GM19035 (cell line): ENCODE results near the gene GLP2R.

Experiments used
- ATAC-seq: cut with Tn5 transposase; IDR thresholded peaks from one replicate; pipeline ENCODE4 v1.9.1; 2021; ENCODE audit not compliant: unreplicated experiment

The GLP2R gene

DNA sequence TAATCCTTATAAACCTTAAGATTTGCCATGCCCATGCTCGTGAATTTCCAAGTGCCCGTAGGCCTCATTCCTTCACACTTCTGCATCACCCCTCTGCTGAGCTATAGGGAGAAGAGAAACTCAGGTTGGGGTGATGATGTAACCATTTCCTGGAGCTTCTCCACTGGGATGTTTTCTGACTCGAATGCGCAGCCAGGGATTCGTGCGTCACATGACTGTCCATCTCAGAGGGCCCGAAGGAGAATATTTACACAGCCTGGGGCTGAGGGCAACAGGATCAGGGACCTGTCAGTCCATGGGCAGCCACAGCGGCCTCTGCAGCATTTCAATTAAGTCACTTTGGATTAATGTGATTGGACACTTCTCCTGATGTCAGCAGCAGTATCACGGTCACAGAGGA is 12.6 kb upstream of the GLP2R start:
- ATAC-seq: no peak

DNA sequence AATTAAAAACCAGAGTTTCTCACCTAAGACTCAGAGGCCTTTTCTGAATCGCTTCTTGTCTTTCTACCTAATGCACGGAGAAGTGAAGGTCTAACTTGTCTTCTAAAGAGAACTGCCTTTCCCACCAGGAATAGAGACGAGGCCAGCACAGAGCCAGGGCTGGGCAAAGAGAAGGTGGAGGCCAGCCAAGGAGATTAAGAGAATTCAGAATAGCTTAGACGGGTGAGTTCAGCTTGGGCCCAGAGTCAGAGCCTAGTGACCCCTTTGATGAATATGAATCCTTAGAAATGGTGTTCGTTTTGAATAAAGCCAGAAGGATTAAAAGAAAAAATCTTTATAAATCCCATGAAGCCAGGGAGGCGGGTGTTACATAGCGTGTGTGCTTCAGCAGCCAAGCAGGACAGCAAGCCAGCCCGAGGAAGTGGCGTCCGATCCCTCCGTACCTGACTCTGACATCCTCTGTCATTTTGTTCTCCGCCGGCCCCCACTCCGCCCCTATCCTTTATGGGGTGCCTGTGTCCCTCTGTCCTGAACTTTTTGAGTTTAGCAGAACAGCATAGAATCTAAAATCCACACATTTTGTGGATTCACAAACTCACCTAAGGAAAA is 11.3 kb upstream of the GLP2R start:
- ATAC-seq: no peak

DNA sequence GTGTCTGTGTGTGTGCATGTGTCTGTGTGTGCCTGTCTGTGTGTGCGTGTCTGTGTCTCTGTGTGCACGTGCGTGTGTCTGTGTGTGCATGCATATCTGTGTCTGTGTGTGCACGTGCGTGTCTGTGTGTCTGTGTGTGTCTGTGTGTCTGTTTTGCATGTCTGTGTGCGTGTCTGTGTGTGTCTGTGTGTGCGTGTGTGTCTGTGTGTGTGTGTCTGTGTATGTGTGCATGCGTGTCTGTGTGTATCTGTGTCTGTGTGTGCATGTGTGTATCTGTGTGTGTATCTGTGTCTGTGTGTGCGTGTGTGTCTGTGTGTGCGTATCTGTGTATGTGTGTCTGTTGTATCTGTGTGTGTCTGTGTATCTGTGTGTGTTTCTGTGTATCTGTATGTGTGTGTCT is 9.3 kb upstream of the GLP2R start:
- no peak for ATAC-seq

DNA sequence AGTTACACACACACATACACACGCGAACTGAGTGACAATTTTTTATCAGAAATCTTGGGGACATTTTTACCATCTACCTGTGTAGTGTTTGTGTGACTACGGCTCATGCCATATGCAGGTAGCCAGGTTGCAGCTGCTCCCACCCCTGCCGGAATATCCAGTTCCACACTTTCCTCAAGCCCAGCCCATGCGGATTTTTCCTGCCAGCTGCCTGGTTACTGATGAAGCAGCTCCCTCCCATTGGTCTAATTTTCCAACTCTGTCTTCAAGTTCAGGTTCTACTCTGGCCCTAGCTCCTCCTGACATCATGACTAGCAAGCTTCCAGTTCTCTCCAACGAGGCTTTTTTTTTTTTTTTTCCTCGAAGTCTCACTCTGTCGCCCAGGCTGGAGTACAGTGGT is 8.6 kb upstream of the GLP2R start:
- no peak for ATAC-seq

DNA sequence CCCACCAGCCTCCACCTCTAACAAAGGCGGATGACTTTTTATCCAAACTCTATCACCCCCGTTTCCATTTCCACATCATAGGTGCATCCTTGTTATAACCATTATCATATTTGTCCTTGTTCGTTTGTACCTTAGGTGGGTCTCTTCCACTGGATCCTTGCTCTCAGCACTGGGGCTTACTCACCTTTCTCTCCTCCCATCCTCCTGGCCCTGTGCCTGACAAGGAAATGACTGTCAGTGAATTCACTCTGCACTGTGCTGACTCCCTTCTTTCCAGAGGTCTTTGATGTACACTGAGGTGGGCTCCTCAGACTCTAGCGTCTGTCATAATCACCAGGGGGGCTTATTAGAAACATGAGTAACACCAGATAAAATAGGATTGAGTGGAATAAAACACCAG is 7.0 kb upstream of the GLP2R start:
- no peak for ATAC-seq

- ATAC-seq: no peak
Measured at GRCh38 chr17:9820448-9820847, 5.3 kb upstream of the GLP2R start.

GRCh38 chr17:9821921-9822320 is 3.8 kb upstream of the GLP2R start, which contains the start of gene GSG1L2:
GSG1L2 (minus strand) TSS chr17:9822079; CDS start chr17:9822071, 8 bp downstream.
- no peak for ATAC-seq

GRCh38 chr17:9824094-9824493 is 1.6 kb upstream of the GLP2R start:
- ATAC-seq: no peak

DNA sequence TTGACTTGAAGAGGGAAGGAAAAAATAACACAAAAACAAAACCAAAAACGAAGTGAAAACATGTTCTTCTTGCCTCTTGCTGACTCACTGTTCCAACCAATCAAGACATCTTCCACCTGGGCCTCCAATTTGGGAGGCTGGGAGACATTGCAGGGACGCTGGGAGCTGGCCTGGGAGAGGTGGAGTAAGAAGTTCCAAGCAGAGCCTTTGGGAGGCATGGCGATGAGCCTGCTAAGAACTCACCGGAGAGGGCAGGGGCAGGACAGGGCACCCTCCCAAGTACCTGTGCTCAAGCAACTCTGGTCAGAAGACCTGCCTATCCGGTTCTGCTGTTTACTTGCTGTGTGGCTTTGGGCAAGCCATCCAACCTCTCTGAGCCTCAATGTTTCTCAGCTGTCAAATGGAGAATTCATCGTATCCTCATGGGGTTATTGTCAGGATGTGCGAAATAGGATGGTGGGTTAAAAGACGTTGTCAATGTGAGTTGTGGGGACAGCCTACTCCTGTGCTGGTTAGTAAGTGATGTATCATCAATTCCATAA is 856 bp upstream of the GLP2R start:
- ATAC-seq: no peak

GRCh38 chr17:9828296-9829295 is 2.9 kb downstream of the GLP2R start:
- no peak for ATAC-seq

GRCh38 chr17:9829343-9829742 is 3.6 kb downstream of the GLP2R start:
- no peak for ATAC-seq

- no peak for ATAC-seq
Measured at GRCh38 chr17:9830711-9831110, 5.0 kb downstream of the GLP2R start.

DNA sequence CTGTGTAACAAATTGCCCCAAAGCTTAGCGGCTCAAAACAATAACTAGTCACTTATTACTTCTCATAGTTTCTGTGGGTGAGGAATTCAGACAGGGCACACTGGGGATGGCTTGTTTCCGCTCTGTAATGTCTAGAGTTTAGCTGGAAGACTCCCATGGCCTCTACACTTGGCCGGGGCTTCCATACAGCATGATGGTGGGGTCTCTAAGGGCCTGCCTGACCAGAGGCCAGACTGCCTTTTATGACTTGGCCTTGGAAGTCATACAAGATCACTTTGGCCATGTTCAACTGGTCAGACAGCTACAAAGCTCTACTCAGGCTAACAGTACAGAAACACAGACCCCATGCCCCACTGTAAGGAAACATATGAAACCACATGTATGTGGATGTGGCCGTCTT is 8.2 kb downstream of the GLP2R start:
- no peak for ATAC-seq

DNA sequence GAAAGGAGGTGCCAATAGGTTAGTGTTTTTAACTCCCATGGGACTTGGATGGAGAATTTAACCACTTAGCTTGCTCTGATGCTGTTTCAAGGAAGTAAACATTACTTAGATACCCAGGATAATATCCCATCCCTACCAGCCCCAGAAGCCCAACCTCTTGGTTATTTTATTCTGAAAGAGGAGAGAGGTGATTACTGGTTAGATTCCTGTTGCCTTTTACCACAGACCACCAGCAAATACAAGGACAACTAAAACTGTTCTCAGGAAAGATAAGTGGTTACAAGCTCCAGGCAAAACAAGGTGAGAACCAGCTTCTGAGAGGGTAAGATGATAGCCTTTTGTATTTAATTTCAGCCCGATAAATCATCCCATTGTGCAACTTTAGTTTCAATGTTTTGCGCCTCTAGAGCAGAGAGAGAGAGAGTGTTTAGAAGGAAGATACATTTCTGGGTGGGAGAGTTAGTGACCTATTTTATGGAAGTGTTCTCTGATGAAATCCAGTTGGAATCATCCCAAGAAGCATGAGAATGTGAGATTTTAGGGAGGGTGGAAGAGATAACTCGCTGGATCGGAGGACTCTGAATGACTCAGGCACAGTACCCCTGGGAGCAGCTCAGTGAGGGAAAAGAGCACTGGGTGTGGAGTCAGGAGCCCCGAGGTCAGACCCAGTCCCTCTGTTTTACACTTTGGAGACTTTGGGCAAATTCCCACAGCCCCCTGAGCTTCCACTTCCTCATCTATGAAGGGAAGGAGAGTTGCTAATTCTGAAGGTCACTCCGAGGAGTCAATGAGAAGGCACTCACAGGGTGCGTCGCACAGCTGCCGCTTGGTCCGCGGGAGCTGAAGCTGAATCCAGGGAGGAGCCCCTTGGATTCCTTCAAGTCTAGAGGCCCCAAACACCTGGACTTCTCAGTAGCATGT is 12.1 kb downstream of the GLP2R start:
- ATAC-seq: no peak

DNA sequence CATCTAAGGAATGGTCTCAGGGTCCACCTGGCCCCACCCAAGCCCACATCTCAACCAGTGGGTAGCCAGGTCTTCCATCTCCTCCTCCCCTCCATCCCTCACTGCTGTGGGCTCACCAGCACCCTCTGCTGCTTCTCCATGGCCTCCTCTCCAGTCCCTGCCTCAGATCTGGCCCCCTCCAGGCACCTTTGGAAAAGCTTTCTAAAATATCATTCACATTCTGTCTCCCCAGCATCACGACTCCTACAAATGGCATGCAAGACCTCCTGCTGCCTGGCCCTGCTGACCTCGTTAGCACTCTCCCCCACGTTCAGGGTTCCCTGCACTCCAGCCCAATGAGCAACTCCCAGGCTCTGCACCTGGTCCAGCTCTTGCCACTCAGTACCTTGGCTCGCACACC is 13.7 kb downstream of the GLP2R start:
- no peak for ATAC-seq

DNA sequence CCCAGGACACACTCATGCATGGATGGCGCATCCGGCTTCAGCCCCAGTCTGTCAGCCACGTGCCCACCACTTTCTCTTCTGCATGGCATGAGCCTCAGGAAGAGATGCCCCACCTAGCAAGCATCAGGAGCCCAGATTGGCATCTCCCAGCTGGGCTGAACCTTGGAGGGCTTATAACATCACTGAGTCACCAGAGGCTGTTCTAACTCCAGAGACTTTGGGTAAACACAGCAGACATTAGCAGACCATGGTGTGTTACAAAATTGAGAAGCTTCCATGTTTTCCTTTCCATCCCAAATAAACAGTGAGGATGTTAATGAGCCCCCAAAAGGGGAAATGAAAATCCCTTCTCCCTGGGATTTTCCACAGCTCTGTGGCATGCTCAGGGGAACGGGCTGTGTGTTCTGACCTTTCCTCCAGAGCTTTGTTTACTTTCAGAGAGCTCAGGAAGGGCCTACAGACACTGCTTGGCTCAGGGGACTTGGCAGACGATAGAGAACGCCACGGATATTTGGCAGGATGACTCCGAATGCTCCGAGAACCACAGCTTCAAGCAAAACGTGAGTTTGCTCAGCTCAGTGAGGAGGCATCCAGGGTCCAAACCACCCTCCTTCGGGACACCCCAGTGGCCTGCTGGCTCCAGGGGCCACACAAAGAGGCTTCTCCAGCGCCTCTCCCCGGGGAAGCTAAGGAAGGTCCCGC is 16.5 kb downstream of the GLP2R start:
- ATAC-seq: no peak

DNA sequence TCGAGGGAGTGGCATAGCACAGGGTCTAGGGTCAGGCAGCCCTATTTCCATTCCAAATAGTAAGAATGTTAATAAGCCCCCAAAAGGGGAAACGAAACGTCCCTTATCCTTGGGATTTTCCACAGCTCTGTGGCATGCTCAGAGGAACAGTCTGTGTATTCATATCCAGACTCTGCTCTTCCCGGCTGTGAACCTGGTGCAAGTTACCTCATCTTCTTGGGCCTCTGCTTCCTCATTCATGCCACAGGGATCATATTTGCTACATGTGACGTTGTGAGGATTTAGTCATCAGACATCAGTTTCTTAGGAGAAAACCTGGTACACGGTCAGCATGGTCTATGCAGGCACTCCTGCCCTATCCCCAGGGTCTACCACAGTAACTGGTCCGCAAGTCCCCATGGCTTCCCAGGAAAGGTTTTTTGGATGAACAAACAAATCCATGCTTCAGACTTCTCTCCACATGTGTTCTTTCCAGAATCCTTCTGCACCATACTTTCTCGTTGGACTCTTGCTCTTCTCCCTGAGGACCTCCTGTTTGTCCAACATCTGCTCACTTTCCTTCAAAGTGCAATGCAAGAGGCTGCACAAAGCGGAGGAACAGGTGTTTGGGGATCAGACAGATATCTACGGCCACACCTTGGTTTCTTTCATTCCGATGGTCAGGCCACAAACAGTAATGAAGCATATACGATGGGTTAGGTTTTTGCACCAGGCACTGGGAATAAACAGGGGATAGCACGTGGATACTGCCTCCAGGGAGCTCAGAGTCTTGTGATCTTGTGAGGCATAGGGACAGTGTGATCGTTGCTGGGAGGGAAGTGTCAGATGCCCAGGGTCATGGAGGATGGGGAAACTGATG is 17.7 kb downstream of the GLP2R start:
- no peak for ATAC-seq

GRCh38 chr17:9844153-9844552 is 18.4 kb downstream of the GLP2R start:
- no peak for ATAC-seq

DNA sequence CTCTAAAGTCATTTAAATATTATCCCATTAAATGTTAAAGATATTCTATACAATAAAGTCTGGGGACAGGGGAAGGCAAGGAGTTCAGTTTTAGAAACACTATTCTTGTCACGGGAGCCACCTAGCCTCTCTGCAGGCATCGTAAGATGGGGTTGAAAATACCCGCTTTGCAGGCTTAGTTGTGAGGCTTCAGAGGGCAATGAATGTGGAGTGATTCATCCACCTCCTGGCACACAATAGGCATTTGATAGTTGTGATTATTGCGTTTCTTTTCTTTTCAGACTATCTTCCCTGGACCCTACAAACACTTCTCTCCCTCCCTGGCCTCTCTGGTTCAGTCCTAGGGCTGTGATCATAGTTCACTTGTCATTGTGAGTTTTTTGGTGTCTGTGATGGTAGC is 19.6 kb downstream of the GLP2R start:
- no peak for ATAC-seq
